Endothelial cell of umbilical vein (primary cell): ENCODE data around the gene SPACA1. TPM values are rescaled to one million over a fixed set of nuclear protein-coding genes. Genes with fewer than 3 reads are reported as not detected.

ENCODE experiments used
- BruUV-seq: library from RNA; stranded (reverse); fragments of 400-500 nt; replicated peaks from 2 replicates; lab custom pipeline; 2021; lab: Mats Ljungman, UMichigan
- CTCF ChIA-PET: fragments of 300-600, 350-600 bp; sonication (Branson Sonifier 250); formaldehyde crosslinking; loops from one replicate; lab custom pipeline; 2021; ENCODE audit warnings: antibody characterized with exemption, inconsistent platforms; lab: Charles Lee
- POLR2A ChIA-PET: fragments of 300-600, 350-600 bp; sonication (Branson Sonifier 250); formaldehyde crosslinking; loops from one replicate; lab custom pipeline; 2021; ENCODE audit warnings: antibody characterized with exemption, inconsistent platforms; lab: Charles Lee
- DNase-seq: peaks from one replicate; pipeline ENCODE4 v3.0.0-alpha.2; 2011; ENCODE audit warnings: low read depth, low spot score
- FAIRE-seq: peaks from 2 replicates; lab custom pipeline; 2011; peaks lifted over from hg19 to GRCh38; lab: Jason Lieb, UNC
- H2AFZ ChIP-seq: 2 replicates; pipeline ENCODE4 v1.6.0; 2012; ENCODE audit warnings: low read depth, low read length, control low read depth, inconsistent platforms
- H3K27ac ChIP-seq: 2 replicates; pipeline ENCODE4 v1.5.1; 2011; ENCODE audit warnings: low read depth, mild to moderate bottlenecking, control low read depth, low read length, moderate library complexity; ENCODE audit not compliant: insufficient read depth
- H3K27me3 ChIP-seq, 2 experiments: 2 replicates each; pipeline versions ENCODE4 v1.6.0 to v1.6.1; 2011; ENCODE audit warnings: low read length in 2 of 2, mixed read lengths in 1 of 2; ENCODE audit not compliant: control insufficient read depth in 2 of 2, insufficient read depth in 2 of 2
- H3K36me3 ChIP-seq, 2 experiments: 2 replicates in 1 of 2; 3 replicates in 1 of 2; pipeline ENCODE4 v1.5.1; 2011; ENCODE audit warnings: low read length in 2 of 2, mild to moderate bottlenecking in 1 of 2, moderate library complexity in 1 of 2; ENCODE audit not compliant: control insufficient read depth in 2 of 2, insufficient read depth in 2 of 2; ENCODE audit errors: extremely low read depth in 1 of 2
- H3K4me1 ChIP-seq: 3 replicates; pipeline ENCODE4 v1.5.1; 2011; ENCODE audit warnings: mild to moderate bottlenecking, low read length; ENCODE audit not compliant: control insufficient read depth, insufficient read depth; ENCODE audit errors: extremely low read depth
- H3K4me2 ChIP-seq: 2 replicates; pipeline ENCODE4 v1.6.1; 2011; ENCODE audit warnings: low read length, control low read depth, mixed read lengths; ENCODE audit not compliant: insufficient read depth
- H3K4me3 ChIP-seq, 3 experiments: fragments of 200-600 bp in 1 of 3; sonication (generic), shearing (Covaris generic) in 1 of 3; replicated peaks in 1 of 3; 2 replicates each; pipeline ENCODE4 v1.5.1; 2011 to 2016; ENCODE audit warnings: control low read depth in 3 of 3, low read length in 3 of 3, mild to moderate bottlenecking in 2 of 3, inconsistent platforms in 1 of 3, low read depth in 1 of 3, moderate library complexity in 1 of 3; ENCODE audit not compliant: insufficient read depth in 1 of 3
- H3K79me2 ChIP-seq: 2 replicates; pipeline ENCODE4 v1.6.0; 2012; ENCODE audit warnings: low read length, inconsistent platforms; ENCODE audit not compliant: control insufficient read depth, insufficient read depth
- H3K9ac ChIP-seq: replicated peaks from 2 replicates; pipeline ENCODE3; 2011; ENCODE audit warnings: low read length, control low read depth; ENCODE audit not compliant: insufficient read depth; ENCODE audit errors: extremely low read depth
- H3K9me1 ChIP-seq: replicated peaks from 3 replicates; pipeline ENCODE4 v1.6.0; 2011; ENCODE audit warnings: mild to moderate bottlenecking, low read length; ENCODE audit not compliant: control insufficient read depth, insufficient read depth; ENCODE audit errors: extremely low read depth
- H3K9me3 ChIP-seq: replicated peaks from 2 replicates; pipeline ENCODE4 v1.5.1; 2012; ENCODE audit warnings: low read length, inconsistent platforms; ENCODE audit not compliant: control insufficient read depth, insufficient read depth
- H4K20me1 ChIP-seq: replicated peaks from 2 replicates; pipeline ENCODE3; 2011; ENCODE audit warnings: mild to moderate bottlenecking, low read length; ENCODE audit not compliant: control insufficient read depth, insufficient read depth; ENCODE audit errors: extremely low read depth
- EZH2 ChIP-seq: IDR thresholded peaks from 2 replicates; pipeline ENCODE4 v1.6.1; 2012; ENCODE audit warnings: borderline replicate concordance, low read depth, mild to moderate bottlenecking, moderate library complexity, low read length, inconsistent platforms; ENCODE audit not compliant: severe bottlenecking
- FOS ChIP-seq: IDR thresholded peaks from 2 replicates; pipeline ENCODE4 v1.6.1; 2011; ENCODE audit warnings: mild to moderate bottlenecking, low read length, moderate library complexity, borderline replicate concordance; ENCODE audit not compliant: insufficient read depth
- GATA2 ChIP-seq: IDR thresholded peaks from 2 replicates; pipeline ENCODE4 v1.7.0; 2011; ENCODE audit warnings: low read depth, mild to moderate bottlenecking, moderate library complexity, mixed read lengths, low read length; ENCODE audit not compliant: insufficient read length, insufficient read depth
- JUN ChIP-seq: IDR thresholded peaks from 2 replicates; pipeline ENCODE4 v1.6.1; 2011; ENCODE audit warnings: borderline replicate concordance, low read depth; ENCODE audit not compliant: insufficient read length, insufficient read depth
- MYC ChIP-seq: IDR thresholded peaks from one replicate; pipeline ENCODE4 v1.6.1; 2011; ENCODE audit warnings: mild to moderate bottlenecking, low read depth, low read length
- POLR2A ChIP-seq: IDR thresholded peaks from 2 replicates; pipeline ENCODE4 v1.6.1; 2012; ENCODE audit warnings: low read depth, mild to moderate bottlenecking, control low read depth, low read length
- POLR2AphosphoS5 ChIP-seq: IDR thresholded peaks from 2 replicates; pipeline ENCODE4 v1.6.1; 2012; ENCODE audit warnings: low read depth, mild to moderate bottlenecking, control low read depth, low read length, moderate library complexity; ENCODE audit not compliant: insufficient read depth
- dilution Hi-C: fragments of 300-500 bp; cut with MboI; formaldehyde crosslinking; loops from one replicate; pipeline ENCODE4 v1.15.0; 2019; ENCODE audit warnings: low sequenced_read_pairs; ENCODE audit not compliant: extremely low pct_ligation_motif_present
- intact Hi-C: fragments of 100-400 bp; cut with micrococcal nuclease; formaldehyde crosslinking; loops from one replicate; pipeline ENCODE4 v1.10.0; 2022
- polyA plus RNA-seq, 4 experiments: library from polyadenylated mRNA; depleted of rRNA in 3 of 4; stranded (reverse) in 3 of 4; unstranded in 1 of 4; fragments of >200 nt; gene quantifications; 2 replicates each; pipeline versions ENCODE4 v1.2.1 to v1.2.3, GENCODE V29; 2011 to 2012; ENCODE audit warnings: missing spikeins in 1 of 4
- total RNA-seq: library from RNA; stranded (reverse); gene quantifications from 2 replicates; pipeline ENCODE4 v1.2.3, GENCODE V29; 2021
- TF ChIP-seq, protein P1 (sequence below), 2 donors: IDR thresholded peaks; 1 replicate in 1 of 2; 2 replicates in 1 of 2; pipeline ENCODE4 v1.5.1; 2011; ENCODE audit warnings: low read length in 2 of 2, mild to moderate bottlenecking in 2 of 2, moderate library complexity in 2 of 2, control low read depth in 1 of 2, inconsistent platforms in 1 of 2, low read depth in 1 of 2; ENCODE audit not compliant: insufficient read depth in 1 of 2; ENCODE audit errors: extremely low read depth in 1 of 2
- TF ChIP-seq, protein P2 (sequence below): IDR thresholded peaks from 2 replicates; pipeline ENCODE4 v1.6.1; 2011; ENCODE audit not compliant: insufficient read depth, insufficient read length

The SPACA1 gene
- total and polyA plus RNA-seq, 2 donors (not counting 3 experiments of a cell fraction or from before 2014, with no cell fraction given): not detected

DNA sequence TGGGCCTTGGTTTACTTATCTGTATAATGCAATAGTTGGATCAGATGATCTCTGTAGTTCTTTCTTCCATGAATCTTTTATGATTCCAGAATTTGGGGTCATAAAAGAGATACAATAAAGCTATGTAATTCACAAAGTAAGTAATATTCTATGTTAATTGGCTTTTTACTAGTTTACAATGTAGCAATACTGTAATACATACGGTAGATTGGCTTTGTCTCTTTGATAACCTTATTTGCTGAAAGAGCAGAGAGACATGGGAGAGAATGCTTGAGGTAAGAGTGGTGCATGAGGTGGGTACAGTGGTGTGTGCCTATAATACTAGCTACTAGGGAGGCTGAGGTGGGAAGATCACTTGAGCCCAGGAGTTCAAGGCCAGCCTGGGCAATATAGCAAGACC is 14.7 kb downstream of the SPACA1 start:
- Histone ChIP-seq H3K4me1 (no peaks in the 10 kb centered on the region), H3K9me3 (no peaks in the 10 kb centered on the region), H2AFZ (no peak overlapping the region), H3K4me2 (no peak overlapping the region), H3K4me3 (no peak overlapping the region), H3K27me3 (peaks cover 0 to 3% of the 10 kb centered on the region in 2 experiments), H3K9ac (no peak overlapping the region), H3K79me2 (no peaks in the 10 kb centered on the region), H3K27ac (no peak overlapping the region), H3K9me1 (no peaks in the 10 kb centered on the region), H4K20me1 (no peaks in the 10 kb centered on the region), H3K36me3 (no peaks in the 10 kb centered on the region)
- intact Hi-C loops (no loop called here), dilution Hi-C loops (no loop called here)
- no peak for TF ChIP-seq EZH2
- TF ChIP-seq FOS: no peak
- no peak for DNase-seq
- CTCF ChIA-PET: interaction anchor here (0.5 to 0.9 kb wide), 2 partner anchors 39 to 511 kb away, joined by 3 read pairs; no protein-coding TSS in a partner anchor
- FAIRE-seq: no peak
- POLR2A ChIA-PET: interaction anchor here (0.6 kb wide), 1 partner anchor 12 kb away, joined by 6 read pairs; no protein-coding TSS in a partner anchor
- BruUV-seq: no TSS peak

- BruUV-seq: no TSS peak
- Histone ChIP-seq H3K36me3 (no peaks in the 10 kb centered on the region), H3K9ac (no peak overlapping the region), H2AFZ (no peak overlapping the region), H3K27me3 (no peaks in the 10 kb centered on the region), H3K9me1 (no peaks in the 10 kb centered on the region), H3K79me2 (no peaks in the 10 kb centered on the region), H3K4me3 (no peak overlapping the region), H4K20me1 (no peaks in the 10 kb centered on the region), H3K4me2 (no peak overlapping the region), H3K27ac (no peak overlapping the region), H3K4me1 (no peaks in the 10 kb centered on the region), H3K9me3 (no peaks in the 10 kb centered on the region)
- intact Hi-C loops: no loop called here
- CTCF ChIA-PET: no interaction called here
- DNase-seq (no peak), FAIRE-seq (no peak)
- dilution Hi-C loops: no loop called here
- POLR2A ChIA-PET: no interaction called here
- TF ChIP-seq GATA2 (no peak), FOS (no peak), JUN (no peak), MYC (no peak), POLR2A (no peak), EZH2 (no peak), POLR2AphosphoS5 (no peak)
- TF ChIP-seq, protein P1, sequence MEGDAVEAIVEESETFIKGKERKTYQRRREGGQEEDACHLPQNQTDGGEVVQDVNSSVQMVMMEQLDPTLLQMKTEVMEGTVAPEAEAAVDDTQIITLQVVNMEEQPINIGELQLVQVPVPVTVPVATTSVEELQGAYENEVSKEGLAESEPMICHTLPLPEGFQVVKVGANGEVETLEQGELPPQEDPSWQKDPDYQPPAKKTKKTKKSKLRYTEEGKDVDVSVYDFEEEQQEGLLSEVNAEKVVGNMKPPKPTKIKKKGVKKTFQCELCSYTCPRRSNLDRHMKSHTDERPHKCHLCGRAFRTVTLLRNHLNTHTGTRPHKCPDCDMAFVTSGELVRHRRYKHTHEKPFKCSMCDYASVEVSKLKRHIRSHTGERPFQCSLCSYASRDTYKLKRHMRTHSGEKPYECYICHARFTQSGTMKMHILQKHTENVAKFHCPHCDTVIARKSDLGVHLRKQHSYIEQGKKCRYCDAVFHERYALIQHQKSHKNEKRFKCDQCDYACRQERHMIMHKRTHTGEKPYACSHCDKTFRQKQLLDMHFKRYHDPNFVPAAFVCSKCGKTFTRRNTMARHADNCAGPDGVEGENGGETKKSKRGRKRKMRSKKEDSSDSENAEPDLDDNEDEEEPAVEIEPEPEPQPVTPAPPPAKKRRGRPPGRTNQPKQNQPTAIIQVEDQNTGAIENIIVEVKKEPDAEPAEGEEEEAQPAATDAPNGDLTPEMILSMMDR (IDR thresholded peaks at IDR 0.05; ENCODE audit: extremely low read depth in 1 of 2, insufficient read depth in 1 of 2, low read depth in 1 of 2, low read length in 2 of 2): no peak
- TF ChIP-seq, protein P2, sequence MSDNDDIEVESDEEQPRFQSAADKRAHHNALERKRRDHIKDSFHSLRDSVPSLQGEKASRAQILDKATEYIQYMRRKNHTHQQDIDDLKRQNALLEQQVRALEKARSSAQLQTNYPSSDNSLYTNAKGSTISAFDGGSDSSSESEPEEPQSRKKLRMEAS: no peak
Observed at GRCh38 chr6:88072462-88072861, 24.8 kb downstream of the SPACA1 start.
